HG02885 (cell line): ENCODE data around the gene GUCY2F.

Source experiments
- ATAC-seq: cut with Tn5 transposase; IDR thresholded peaks from one replicate; pipeline ENCODE4 v1.9.1; 2021; ENCODE audit warnings: mild to moderate bottlenecking; ENCODE audit not compliant: unreplicated experiment, poor library complexity

Gene GUCY2F

GRCh38 chrX:109481986-109482385 is at the start of gene GUCY2F:
Gene GUCY2F (minus strand): TSS chrX:109482086. CDS start chrX:109475936, 6,150 bp downstream.
- ATAC-seq, result no peak

- no peak for ATAC-seq
These were observed 37.1 kb upstream of the GUCY2F start for GRCh38 chrX:109519001-109519400.

- no peak for ATAC-seq
These were observed 29.2 kb upstream of the GUCY2F start for GRCh38 chrX:109511113-109511512.

- no peak for ATAC-seq
These were observed 27.0 kb upstream of the GUCY2F start for GRCh38 chrX:109508915-109509314.

- no peak for ATAC-seq
These were observed 19.3 kb upstream of the GUCY2F start for GRCh38 chrX:109501176-109501575.

- ATAC-seq, result no peak
These were observed 16.5 kb upstream of the GUCY2F start for GRCh38 chrX:109498434-109498833.

GRCh38 chrX:109489174-109489573 is 7.3 kb upstream of the GUCY2F start:
- no peak for ATAC-seq

GRCh38 chrX:109487640-109488039 is 5.8 kb upstream of the GUCY2F start:
- ATAC-seq, result peak; percentile 68

- ATAC-seq, result peak; percentile 84
These were observed 3.8 kb upstream of the GUCY2F start for GRCh38 chrX:109485470-109486340.

- no peak for ATAC-seq
These were observed 3.0 kb upstream of the GUCY2F start for GRCh38 chrX:109484886-109485285.

GRCh38 chrX:109475174-109475891 is 6.6 kb downstream of the GUCY2F start:
- peak; percentile 54 for ATAC-seq

- ATAC-seq, result peak; percentile 70
These were observed 8.7 kb downstream of the GUCY2F start for GRCh38 chrX:109472939-109473735.

- ATAC-seq, result no peak
These were observed 17.7 kb downstream of the GUCY2F start for GRCh38 chrX:109464231-109464630.

GRCh38 chrX:109463784-109464183 is 18.1 kb downstream of the GUCY2F start:
- ATAC-seq, result no peak

GRCh38 chrX:109448282-109448938 is 33.5 kb downstream of the GUCY2F start:
- ATAC-seq, result no peak

GRCh38 chrX:109441266-109441665 is 40.6 kb downstream of the GUCY2F start:
- ATAC-seq, result no peak

GRCh38 chrX:109440475-109440874 is 41.4 kb downstream of the GUCY2F start:
- peak; percentile 92 for ATAC-seq

GRCh38 chrX:109409181-109409580 is 72.7 kb downstream of the GUCY2F start:
- no peak for ATAC-seq

- ATAC-seq, result no peak
These were observed 78.0 kb downstream of the GUCY2F start for GRCh38 chrX:109403922-109404321.

GRCh38 chrX:109399831-109400230 is 82.1 kb downstream of the GUCY2F start:
- ATAC-seq, result no peak
